Thyroid gland (tissue), 4 donors: ENCODE results near the gene NAXE.

ENCODE experiments used
- POLR2A ChIP-seq, 2 donors: fragments of 450-650 bp; IDR thresholded peaks; one replicate each; pipeline ENCODE4 v1.6.1; 2017; ENCODE audit warnings: antibody characterized with exemption in 2 of 2, mild to moderate bottlenecking in 2 of 2, moderate library complexity in 1 of 2
- TF ChIP-seq, protein P1 (sequence below), 6 experiments: fragments of 200-600 bp in 3 of 6; fragments of 450-650 bp in 3 of 6; sonication (generic) in 3 of 6; IDR thresholded peaks; one replicate each; pipeline ENCODE4 v1.5.1; 2016 to 2019; ENCODE audit warnings: antibody characterized with exemption in 6 of 6, mild to moderate bottlenecking in 2 of 6, inconsistent platforms in 1 of 6, moderate library complexity in 1 of 6

DNA sequence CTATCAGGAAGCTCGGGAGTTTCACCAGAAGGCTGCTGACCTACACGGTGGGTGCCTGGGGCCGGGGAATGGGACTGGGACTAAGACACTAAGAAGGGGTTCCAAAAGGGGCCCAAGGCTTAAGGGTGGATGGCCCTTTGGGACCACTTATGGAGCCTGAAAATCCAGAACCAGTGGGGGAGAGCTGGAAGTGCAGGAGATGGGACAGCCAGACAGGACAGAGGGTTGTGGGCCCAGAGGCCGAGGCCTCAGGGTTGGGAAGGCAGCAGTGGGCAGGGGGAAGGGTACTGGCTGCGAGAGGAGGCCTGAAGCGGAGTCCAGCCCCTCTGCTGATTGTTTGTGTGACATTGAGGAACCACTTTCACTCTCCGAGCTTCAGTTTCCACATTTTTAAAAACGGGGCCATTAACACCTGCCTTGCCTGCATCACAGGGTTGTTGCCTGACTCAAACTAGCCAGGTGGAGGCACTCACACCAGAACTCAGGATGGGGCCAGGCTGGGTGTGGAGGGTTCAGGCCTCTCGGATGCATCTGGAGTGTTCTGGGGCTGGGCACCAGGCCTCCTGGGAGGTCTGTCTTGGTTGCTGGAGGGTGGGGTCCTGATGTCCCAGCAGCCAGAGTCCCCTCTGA is 9.1 kb upstream of the NAXE start:
- TF ChIP-seq POLR2A (IDR thresholded peaks at IDR 0.05): no peak
- TF ChIP-seq, protein P1, sequence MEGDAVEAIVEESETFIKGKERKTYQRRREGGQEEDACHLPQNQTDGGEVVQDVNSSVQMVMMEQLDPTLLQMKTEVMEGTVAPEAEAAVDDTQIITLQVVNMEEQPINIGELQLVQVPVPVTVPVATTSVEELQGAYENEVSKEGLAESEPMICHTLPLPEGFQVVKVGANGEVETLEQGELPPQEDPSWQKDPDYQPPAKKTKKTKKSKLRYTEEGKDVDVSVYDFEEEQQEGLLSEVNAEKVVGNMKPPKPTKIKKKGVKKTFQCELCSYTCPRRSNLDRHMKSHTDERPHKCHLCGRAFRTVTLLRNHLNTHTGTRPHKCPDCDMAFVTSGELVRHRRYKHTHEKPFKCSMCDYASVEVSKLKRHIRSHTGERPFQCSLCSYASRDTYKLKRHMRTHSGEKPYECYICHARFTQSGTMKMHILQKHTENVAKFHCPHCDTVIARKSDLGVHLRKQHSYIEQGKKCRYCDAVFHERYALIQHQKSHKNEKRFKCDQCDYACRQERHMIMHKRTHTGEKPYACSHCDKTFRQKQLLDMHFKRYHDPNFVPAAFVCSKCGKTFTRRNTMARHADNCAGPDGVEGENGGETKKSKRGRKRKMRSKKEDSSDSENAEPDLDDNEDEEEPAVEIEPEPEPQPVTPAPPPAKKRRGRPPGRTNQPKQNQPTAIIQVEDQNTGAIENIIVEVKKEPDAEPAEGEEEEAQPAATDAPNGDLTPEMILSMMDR (IDR thresholded peaks at IDR 0.05): no peak
